HG03521 (cell line): ENCODE measurements around the gene BMP7.

Experiments used
- ATAC-seq: cut with Tn5 transposase; IDR thresholded peaks from one replicate; pipeline ENCODE4 v1.9.1; 2021; ENCODE audit warnings: mild to moderate bottlenecking, moderate library complexity; ENCODE audit not compliant: unreplicated experiment

Gene BMP7

GRCh38 chr20:57234556-57235251 lies 31.7 kb downstream of the BMP7 start:
- ATAC-seq = no peak

- ATAC-seq = no peak
These were observed 34.5 kb downstream of the BMP7 start for GRCh38 chr20:57231951-57232428.

GRCh38 chr20:57231161-57231560 lies 35.3 kb downstream of the BMP7 start:
- ATAC-seq = no peak

GRCh38 chr20:57230247-57230646 lies 36.2 kb downstream of the BMP7 start:
- ATAC-seq = no peak

GRCh38 chr20:57229490-57229889 lies 37.0 kb downstream of the BMP7 start:
- no peak for ATAC-seq

- no peak for ATAC-seq
These were observed 40.6 kb downstream of the BMP7 start for GRCh38 chr20:57225830-57226229.

- ATAC-seq = no peak
These were observed 41.2 kb downstream of the BMP7 start for GRCh38 chr20:57225197-57225733.

GRCh38 chr20:57224641-57225138 lies 41.8 kb downstream of the BMP7 start:
- ATAC-seq = no peak

- ATAC-seq = no peak
These were observed 42.6 kb downstream of the BMP7 start for GRCh38 chr20:57223648-57224489.

GRCh38 chr20:57222631-57222950 lies 43.9 kb downstream of the BMP7 start:
- no peak for ATAC-seq

- ATAC-seq = no peak
These were observed 44.4 kb downstream of the BMP7 start for GRCh38 chr20:57221916-57222630.

GRCh38 chr20:57220337-57221145 lies 45.9 kb downstream of the BMP7 start:
- no peak for ATAC-seq

- ATAC-seq = no peak
These were observed 47.3 kb downstream of the BMP7 start for GRCh38 chr20:57219071-57219677.

GRCh38 chr20:57218489-57218888 lies 48.0 kb downstream of the BMP7 start:
- no peak for ATAC-seq

GRCh38 chr20:57217802-57218201 lies 48.6 kb downstream of the BMP7 start:
- no peak for ATAC-seq

GRCh38 chr20:57216669-57217068 lies 49.8 kb downstream of the BMP7 start:
- ATAC-seq = no peak

- no peak for ATAC-seq
These were observed 50.5 kb downstream of the BMP7 start for GRCh38 chr20:57215826-57216471.

- no peak for ATAC-seq
These were observed 51.0 kb downstream of the BMP7 start for GRCh38 chr20:57215426-57215825.

- ATAC-seq = no peak
These were observed 51.5 kb downstream of the BMP7 start for GRCh38 chr20:57214948-57215347.
